HG03025 (cell line): Measurements from ENCODE around the gene GNB1.
A peak's percentile ranks its signal among the peaks of the same experiment; 100 is the strongest.

ENCODE experiments used
- ATAC-seq: cut with Tn5 transposase; IDR thresholded peaks from one replicate; pipeline ENCODE4 v1.9.1; 2021; ENCODE audit warnings: mild to moderate bottlenecking, moderate library complexity; ENCODE audit not compliant: unreplicated experiment, low FRiP score

GNB1 gene

GRCh38 chr1:1786836-1787605 is 103.9 kb downstream of the GNB1 start:
- ATAC-seq = no peak

DNA sequence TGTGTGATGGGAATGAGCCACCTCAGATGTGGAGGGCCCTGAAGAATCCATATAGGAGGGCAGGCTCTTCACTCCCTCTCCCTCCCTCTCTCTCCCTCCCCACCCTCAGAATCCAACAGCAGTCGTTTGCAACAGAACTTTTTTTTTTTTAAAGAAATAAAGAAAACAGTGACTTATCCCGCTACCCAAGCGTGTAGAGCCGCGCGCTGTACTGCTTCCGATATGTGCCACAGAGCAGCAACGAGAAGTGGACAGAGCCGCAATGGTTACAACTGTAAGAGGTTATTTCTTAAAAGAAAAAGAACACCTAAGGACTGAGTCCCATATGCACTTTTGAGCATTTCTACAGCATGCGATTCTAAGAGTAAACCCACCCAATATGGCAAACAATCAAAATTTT is 105.2 kb downstream of the GNB1 start:
- ATAC-seq = no peak

GRCh38 chr1:1784933-1785332 is 106.0 kb downstream of the GNB1 start:
- ATAC-seq = no peak

- ATAC-seq = no peak
These were observed 107.6 kb downstream of the GNB1 start for GRCh38 chr1:1783320-1783719.

DNA sequence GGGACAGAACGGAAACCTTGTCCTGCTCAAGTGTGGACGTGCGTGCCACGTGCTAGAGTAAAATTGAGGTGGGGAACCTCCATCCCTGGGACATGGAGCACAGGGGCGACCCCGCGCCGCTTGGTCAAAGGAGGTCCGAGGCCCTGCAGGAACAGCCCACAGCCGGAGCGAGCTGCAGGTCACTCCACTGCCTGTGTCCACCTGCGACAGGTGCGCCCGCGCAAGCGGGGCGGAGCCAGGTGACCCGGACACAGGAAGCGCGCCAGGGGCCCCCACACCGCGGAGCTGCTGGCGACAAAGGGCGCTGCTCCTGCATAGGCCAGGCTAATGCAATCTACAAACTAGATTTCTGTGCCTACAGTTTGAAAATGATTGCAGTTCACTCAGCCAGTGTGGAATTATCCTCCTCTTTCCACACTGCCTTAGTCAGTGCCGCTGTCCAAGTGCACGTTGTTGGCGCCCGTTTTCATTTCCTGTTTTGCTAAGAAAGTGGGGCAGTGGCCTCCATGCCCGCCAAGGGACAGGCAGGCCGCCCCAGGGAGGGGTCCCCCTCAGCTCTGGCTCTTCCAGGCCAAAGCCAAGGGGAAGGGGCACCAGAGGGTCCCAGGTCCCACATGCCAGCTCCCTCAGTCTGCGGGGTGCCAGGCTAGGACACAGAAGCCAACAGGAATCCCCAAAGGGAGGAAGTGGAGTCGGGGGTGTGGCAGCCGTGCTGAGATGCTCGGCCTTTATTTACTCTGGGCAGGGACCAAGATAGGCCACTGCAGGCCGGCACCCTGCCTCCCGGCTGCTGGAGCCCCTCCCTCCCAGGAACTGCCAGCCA is 108.3 kb downstream of the GNB1 start:
- ATAC-seq = no peak

- ATAC-seq = no peak
These were observed 109.4 kb downstream of the GNB1 start for GRCh38 chr1:1781526-1781903.

DNA sequence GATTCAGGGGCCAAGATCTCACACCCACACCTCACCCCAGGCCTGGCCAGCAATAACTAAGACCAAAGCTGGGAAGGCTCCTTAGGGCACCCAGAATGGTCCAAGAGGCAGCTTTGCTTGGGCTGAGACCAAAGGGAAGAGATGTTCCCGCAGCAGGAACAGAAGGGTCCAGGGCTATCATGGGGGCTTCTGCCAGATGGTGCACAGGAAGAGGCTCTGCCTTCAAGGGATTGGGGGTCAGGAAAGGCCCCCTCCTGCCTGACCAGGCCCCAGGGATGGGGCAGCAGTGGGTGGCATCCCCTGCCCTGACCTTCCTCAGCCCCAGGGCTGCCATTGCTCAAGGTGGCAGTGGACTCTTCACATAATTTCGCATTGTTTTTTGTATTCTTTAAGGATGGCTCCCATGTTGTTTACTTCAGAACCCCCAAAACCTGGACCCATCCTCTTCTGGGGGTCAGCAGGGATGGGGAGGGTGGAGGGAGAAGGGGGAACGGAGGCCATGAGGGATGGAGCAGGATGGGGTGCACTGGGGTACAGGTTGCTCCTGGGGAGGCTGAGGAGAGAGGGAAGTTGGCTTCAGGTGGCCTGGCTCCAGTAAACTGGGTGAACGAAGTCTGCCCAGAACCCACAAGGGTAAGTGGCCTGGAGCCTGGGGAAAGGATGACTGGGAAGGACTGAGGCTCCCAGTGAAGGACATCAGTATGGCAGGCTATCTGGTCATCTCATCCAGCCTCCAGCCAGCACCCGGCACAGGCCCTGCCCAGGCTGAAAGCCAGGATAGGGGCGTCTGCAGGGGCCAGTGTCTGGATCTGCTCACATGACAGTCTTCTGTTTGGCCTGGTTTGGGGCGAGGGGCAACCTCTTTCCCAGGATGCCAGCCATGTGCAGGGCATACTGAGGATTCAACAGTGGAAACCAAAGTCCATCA is 110.0 kb downstream of the GNB1 start:
- no peak for ATAC-seq

DNA sequence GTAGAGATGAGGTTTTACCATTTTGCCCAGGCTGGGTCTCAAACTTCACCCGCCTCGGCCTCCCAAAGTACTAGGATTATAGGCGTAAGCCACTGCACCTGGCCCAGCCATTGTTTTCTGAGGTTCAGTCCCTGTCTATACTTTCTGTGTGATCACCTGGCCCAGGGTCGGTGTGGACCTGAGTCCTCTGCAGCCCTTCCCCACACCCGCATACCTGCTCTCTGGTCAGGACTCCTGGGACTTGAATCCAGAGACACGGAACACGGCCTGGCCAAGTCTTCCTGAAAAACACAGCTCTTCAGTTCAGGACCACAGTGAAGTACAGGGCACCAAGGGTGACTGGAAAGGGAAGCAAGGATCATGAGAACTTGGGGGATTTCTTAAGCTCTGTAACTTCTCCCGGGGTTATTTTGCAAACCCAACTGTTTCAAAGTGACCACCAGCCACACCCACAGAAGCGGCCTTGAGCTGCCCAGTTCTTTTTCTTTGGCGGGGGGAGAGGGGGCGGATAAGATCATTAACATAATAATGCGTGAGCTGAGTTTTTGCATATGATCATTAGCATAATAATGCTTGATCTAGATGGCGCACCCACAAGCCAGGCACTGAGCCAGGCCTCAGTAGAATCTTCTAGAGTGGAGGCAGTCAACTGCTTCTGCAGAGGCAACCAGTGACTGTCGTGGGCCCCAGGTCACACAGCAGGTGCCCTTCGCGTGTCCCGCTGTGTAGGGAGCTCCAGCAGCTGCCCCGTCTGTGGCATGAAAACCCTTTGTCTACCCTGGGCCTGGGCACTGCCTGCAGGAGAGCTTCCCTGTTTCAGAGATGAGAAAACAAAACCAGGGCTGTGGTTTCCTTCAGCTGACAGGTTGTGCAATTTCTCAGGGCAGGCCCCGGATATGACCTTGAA is 110.9 kb downstream of the GNB1 start:
- no peak for ATAC-seq

GRCh38 chr1:1779320-1779675 is 111.6 kb downstream of the GNB1 start:
- ATAC-seq = no peak

DNA sequence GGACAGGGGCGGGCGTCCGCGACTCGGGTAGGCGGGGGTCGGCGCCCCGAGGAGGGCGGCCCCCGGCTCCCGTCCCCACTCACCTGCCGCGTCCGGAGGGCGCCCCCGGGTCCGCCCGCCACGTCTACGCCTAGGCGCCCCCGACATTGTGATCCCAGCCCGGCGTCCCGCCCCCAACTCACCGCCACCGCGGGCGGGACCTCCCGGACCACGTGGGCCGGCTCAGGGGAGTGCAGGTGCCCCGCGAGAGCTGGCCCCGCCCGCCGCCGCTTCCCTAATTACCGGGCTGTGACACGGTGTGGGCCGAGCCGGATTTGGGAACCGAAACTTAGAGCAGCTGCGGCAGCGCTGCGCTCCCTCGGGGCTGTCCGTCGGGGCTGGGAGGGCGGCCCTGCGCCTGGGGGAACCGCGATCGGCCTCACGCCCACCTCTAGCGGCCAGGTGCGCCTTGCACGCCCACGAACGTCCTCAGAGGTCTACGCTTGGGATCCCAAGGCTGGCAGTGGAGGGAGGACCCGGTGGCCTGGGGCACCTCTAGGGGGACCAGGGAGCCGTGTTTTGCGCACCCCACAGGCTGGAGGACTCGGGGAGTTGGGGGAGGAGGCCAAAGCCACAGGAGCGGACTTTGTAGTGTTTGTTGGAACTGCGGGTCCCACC is 112.1 kb downstream of the GNB1 start:
- peak; percentile 62 for ATAC-seq

DNA sequence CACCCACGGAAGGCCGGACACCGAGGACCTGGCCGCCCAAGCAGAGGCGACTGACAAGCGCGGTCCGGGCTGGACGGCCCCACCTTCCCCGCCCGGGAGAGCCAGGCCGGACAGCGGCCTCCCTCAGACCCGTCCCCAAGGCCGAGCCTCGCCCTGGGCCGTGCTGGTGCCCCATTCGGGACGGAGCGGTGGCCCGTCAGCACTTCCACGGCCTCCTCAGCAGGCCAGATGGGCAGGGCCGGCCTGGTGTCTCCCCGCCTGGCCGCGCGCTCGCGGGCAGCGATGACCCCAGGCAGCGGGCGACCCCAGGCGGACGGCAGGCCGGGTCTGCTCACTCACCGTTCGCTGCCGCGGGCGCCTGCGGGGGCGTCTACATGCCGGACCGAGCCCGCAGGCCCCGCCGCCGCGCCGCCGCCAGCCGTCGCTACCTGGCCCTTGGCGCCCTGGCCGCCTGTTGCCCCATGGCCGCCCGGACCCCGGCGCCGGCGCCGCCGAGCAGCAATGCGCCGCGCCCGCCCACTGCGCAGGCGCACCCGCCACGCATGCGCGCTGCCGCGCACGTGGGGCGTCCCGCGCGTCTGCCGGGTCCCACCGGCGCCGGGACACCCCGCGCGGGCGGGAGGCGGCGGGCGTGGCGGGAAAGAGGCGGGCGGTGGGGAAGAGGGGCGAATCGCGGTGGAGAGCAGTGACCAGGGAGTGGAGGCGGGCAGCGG is 112.8 kb downstream of the GNB1 start, which contains the start of gene NADK:
TSS of gene NADK (minus strand) at position 521 of the 713 bp plus-strand sequence. CDS start 13,064 bp downstream, outside the sequence.
- ATAC-seq = peak; percentile 36

GRCh38 chr1:1777583-1777899 is 113.3 kb downstream of the GNB1 start:
- no peak for ATAC-seq

GRCh38 chr1:1776672-1777582 is 114.0 kb downstream of the GNB1 start:
- no peak for ATAC-seq

DNA sequence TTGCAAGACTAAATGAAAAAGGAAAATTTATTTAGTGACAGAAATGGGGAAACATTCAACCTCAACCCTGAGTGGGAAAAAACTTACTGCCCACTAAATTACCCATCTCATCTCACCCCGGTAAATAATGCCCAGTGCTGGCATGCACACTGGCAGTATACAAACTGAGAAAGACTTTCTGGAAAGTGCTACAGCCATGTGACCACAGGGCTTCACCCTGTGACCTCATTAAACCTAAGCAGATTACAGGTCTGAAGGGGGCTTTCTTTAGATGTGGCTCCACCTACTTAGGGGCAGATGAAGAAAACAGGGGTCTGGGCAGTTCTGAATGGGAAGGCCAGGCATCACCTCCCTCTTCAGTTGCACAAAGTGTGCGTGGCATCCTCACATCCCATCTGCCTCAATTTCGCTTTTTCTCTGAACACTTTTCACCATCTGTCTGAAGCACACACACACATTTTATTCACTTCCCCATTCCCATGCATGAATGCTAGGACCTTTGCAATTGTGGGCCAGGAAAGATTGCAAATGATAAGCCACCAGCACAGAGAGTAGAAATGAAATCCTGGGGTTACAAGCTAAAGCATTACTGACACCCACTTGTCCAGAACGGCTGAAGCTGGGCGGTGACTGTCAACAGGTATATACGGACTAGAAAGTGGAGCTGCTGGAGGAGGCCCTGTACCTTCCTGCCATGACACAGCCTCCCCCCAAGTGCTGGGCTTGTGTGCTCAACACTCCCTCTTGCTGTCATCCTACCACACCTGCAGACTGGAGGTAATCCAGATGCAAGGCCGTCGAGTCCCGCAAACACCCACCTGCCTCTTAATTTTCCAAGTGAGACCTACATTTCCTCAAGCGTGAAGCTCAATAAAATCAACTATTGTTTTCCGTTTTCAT is 115.3 kb downstream of the GNB1 start:
- no peak for ATAC-seq

GRCh38 chr1:1773874-1774273 is 117.0 kb downstream of the GNB1 start:
- no peak for ATAC-seq

DNA sequence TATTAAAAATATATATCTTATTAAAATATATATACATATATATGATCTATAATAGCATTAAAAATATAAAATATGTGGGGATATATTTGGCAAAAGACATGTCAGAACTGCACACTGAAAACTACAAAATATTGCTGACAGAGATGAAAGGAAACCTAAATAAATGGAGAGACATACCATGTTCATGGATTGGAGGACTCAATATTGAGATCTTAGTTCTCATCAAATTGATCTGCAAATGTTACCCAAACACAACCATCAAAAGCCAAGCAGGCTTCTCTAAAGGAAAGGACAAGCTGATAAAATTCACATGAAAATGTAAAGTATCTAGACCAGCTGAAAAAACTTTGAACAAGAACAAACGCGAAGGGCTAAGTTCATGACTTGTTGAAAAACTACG is 119.8 kb downstream of the GNB1 start:
- ATAC-seq = no peak

GRCh38 chr1:1770102-1770501 is 120.8 kb downstream of the GNB1 start:
- no peak for ATAC-seq
